ENCODE measurements around the gene HEBP1. TPM values are rescaled to one million over a fixed set of nuclear protein-coding genes. Genes with fewer than 3 reads are reported as not detected.

The HEBP1 gene
- total RNA-seq, 1 donor from 2014 or later: 47.6 TPM

GRCh38 chr12:12973019-12973418 is 27.0 kb downstream of the HEBP1 start:
- TF ChIP-seq POLR2A (IDR thresholded peaks at IDR 0.05) (no peak), CTCF (IDR thresholded peaks at IDR 0.05) (no peak), POLR2AphosphoS5 (IDR thresholded peaks at IDR 0.05; ENCODE audit: insufficient read depth in 1 of 2, low read depth in 1 of 2) (no peak)
- Histone ChIP-seq H3K27me3 (no peaks in the 10 kb centered on the region), H3K4me1 (peaks cover 20% of the 10 kb centered on the region), H3K4me3 (no peak overlapping the region), H3K9me3 (peaks cover 3% of the 10 kb centered on the region), H3K27ac (no peak overlapping the region), H3K36me3 (peaks cover 0 to 31% of the 10 kb centered on the region in 2 donors)
- no peak for DNase-seq (ENCODE audit: extremely low spot score in 2 of 2)
- intact Hi-C loops (cut with DNase I): loop anchor here (10.0 kb wide), 1 partner anchor 138 kb away; no protein-coding TSS in a partner anchor

- intact Hi-C loops (cut with DNase I): no loop called here
- no peaks in the 10 kb centered on the region for H3K36me3 ChIP-seq
- DNase-seq (ENCODE audit: extremely low spot score in 2 of 2): no peak
- no peak overlapping the region for H3K4me3 ChIP-seq
- no peaks in the 10 kb centered on the region for H3K27me3 ChIP-seq
- no peak overlapping the region for H3K27ac ChIP-seq
- no peak for TF ChIP-seq CTCF (IDR thresholded peaks at IDR 0.05)
- no peak for TF ChIP-seq POLR2AphosphoS5 (IDR thresholded peaks at IDR 0.05; ENCODE audit: insufficient read depth in 1 of 2, low read depth in 1 of 2)
- no peak for TF ChIP-seq POLR2A (IDR thresholded peaks at IDR 0.05)
- H3K4me1 ChIP-seq: no peaks in the 10 kb centered on the region
- H3K9me3 ChIP-seq: no peaks in the 10 kb centered on the region
Observed at GRCh38 chr12:12965836-12966235, 34.2 kb downstream of the HEBP1 start.

GRCh38 chr12:12964255-12964654 is 35.8 kb downstream of the HEBP1 start:
- Histone ChIP-seq H3K27me3 (no peaks in the 10 kb centered on the region), H3K27ac (no peak overlapping the region), H3K36me3 (no peaks in the 10 kb centered on the region), H3K4me3 (no peak overlapping the region), H3K9me3 (no peaks in the 10 kb centered on the region), H3K4me1 (no peaks in the 10 kb centered on the region)
- TF ChIP-seq POLR2AphosphoS5 (IDR thresholded peaks at IDR 0.05; ENCODE audit: insufficient read depth in 1 of 2, low read depth in 1 of 2) (no peak), CTCF (IDR thresholded peaks at IDR 0.05) (no peak), POLR2A (IDR thresholded peaks at IDR 0.05) (no peak)
- DNase-seq (ENCODE audit: extremely low spot score in 2 of 2): no peak
- intact Hi-C loops (cut with DNase I): no loop called here

- Histone ChIP-seq H3K27me3 (no peaks in the 10 kb centered on the region), H3K36me3 (no peaks in the 10 kb centered on the region), H3K27ac (no peak overlapping the region), H3K9me3 (no peaks in the 10 kb centered on the region), H3K4me3 (no peak overlapping the region), H3K4me1 (no peaks in the 10 kb centered on the region)
- TF ChIP-seq POLR2AphosphoS5 (IDR thresholded peaks at IDR 0.05; ENCODE audit: insufficient read depth in 1 of 2, low read depth in 1 of 2) (no peak), CTCF (IDR thresholded peaks at IDR 0.05) (no peak), POLR2A (IDR thresholded peaks at IDR 0.05) (no peak)
- intact Hi-C loops (cut with DNase I): no loop called here
- DNase-seq (ENCODE audit: extremely low spot score in 2 of 2): peak in 1 of 2 donors; percentile 47
Observed at GRCh38 chr12:12960639-12961209, 39.3 kb downstream of the HEBP1 start.

- Histone ChIP-seq H3K27me3 (no peaks in the 10 kb centered on the region), H3K9me3 (no peaks in the 10 kb centered on the region), H3K27ac (no peak overlapping the region), H3K4me3 (no peak overlapping the region), H3K36me3 (no peaks in the 10 kb centered on the region), H3K4me1 (no peaks in the 10 kb centered on the region)
- intact Hi-C loops (cut with DNase I): no loop called here
- TF ChIP-seq POLR2AphosphoS5 (IDR thresholded peaks at IDR 0.05; ENCODE audit: insufficient read depth in 1 of 2, low read depth in 1 of 2) (no peak), POLR2A (IDR thresholded peaks at IDR 0.05) (no peak), CTCF (IDR thresholded peaks at IDR 0.05) (no peak)
- peak in 1 of 2 donors; percentile 29 for DNase-seq (ENCODE audit: extremely low spot score in 2 of 2)
Observed at GRCh38 chr12:12958886-12959285, 41.2 kb downstream of the HEBP1 start.

Data from vagina (tissue), 2 donors.